Small intestine (tissue), 7 donors: Measurements from ENCODE around the gene URI1. TPM values are rescaled to one million over a fixed set of nuclear protein-coding genes. Genes with fewer than 3 reads are reported as not detected.

ENCODE experiments used
- DNase-seq, 2 donors: peaks; one replicate each; pipeline versions ENCODE4 v3.0.0 to v3.0.0-alpha.2; 2013
- FAIRE-seq: peaks from 2 replicates; lab custom pipeline; 2012; peaks lifted over from hg19 to GRCh38; lab: Jason Lieb, UNC
- H3K27ac ChIP-seq, 3 donors: one replicate each; pipeline ENCODE4 v1.5.1; 2013; ENCODE audit warnings: low read length in 2 of 3, mild to moderate bottlenecking in 2 of 3, control low read depth in 1 of 3, inconsistent platforms in 1 of 3, low read depth in 1 of 3, moderate library complexity in 1 of 3
- H3K27me3 ChIP-seq, 3 donors: one replicate each; pipeline ENCODE4 v1.6.1; 2013; ENCODE audit warnings: low read length in 3 of 3, inconsistent platforms in 1 of 3; ENCODE audit not compliant: control insufficient read depth in 3 of 3, insufficient read depth in 3 of 3
- H3K36me3 ChIP-seq, 3 donors: one replicate each; pipeline ENCODE4 v1.6.1; 2013; ENCODE audit warnings: low read length in 3 of 3, inconsistent platforms in 1 of 3, low read depth in 1 of 3, mild to moderate bottlenecking in 1 of 3, moderate library complexity in 1 of 3; ENCODE audit not compliant: control insufficient read depth in 3 of 3, insufficient read depth in 2 of 3
- H3K4me1 ChIP-seq, 3 donors: one replicate each; pipeline ENCODE4 v1.6.1; 2013; ENCODE audit warnings: low read length in 2 of 3, inconsistent platforms in 1 of 3, low read depth in 1 of 3, mild to moderate bottlenecking in 1 of 3, moderate library complexity in 1 of 3; ENCODE audit not compliant: control insufficient read depth in 3 of 3, insufficient read depth in 2 of 3
- H3K4me3 ChIP-seq, 3 donors: one replicate each; pipeline ENCODE4 v1.5.1; 2013; ENCODE audit warnings: low read length in 3 of 3, control low read depth in 1 of 3, inconsistent platforms in 1 of 3, low read depth in 1 of 3, mild to moderate bottlenecking in 1 of 3, moderate library complexity in 1 of 3
- H3K9me3 ChIP-seq, 2 donors: one replicate each; pipeline ENCODE4 v1.6.1; 2013; ENCODE audit warnings: low read depth in 1 of 2, low read length in 1 of 2; ENCODE audit not compliant: control insufficient read depth in 2 of 2, insufficient read depth in 1 of 2
- WGBS, 3 donors: extraction: QIAGEN DNeasy Blood & Tissue Kit; methylation state at CpG; one replicate each; pipeline ENCODE4 v1.1.7; 2013; 5-methylcytosine and 5-hydroxymethylcytosine counted together
- polyA plus RNA-seq, 4 donors: library from polyadenylated mRNA; stranded (reverse) in 3 of 4; unstranded in 1 of 4; fragments of 200-250 nt in 3 of 4; fragments of 120-200 nt in 1 of 4; gene quantifications; one replicate each; pipeline versions ENCODE4 v1.2.1 to v1.2.3, GENCODE V29; 2013
- donor health status: healthy with polysubstance abuse.
- donor health status: control.
- donor health status: control.
- donor health status: Bipolar disorder and iron deficiency.
- donor health status: healthy.

The URI1 gene
- polyA plus RNA-seq, 4 donors, result 14.3 to 60.3 (median 27.9) TPM

DNA sequence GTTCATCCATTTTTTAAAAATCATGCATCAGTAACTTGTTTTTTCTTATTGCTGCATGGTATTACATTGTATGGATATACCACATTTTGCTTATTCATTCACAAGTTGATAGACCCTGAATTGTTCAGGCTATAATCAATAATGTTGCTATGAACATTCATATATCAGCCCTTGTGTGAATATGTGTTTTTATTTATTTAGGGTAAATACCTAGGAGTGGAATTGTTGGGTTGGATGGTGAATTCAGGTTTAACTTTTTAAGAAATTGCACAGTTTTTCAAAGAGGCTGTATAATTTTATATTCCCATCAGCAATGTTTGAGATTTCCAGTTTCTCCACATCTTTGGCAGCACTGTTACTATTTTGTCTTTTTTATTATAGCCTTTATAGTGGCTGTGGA lies 82.1 kb downstream of the URI1 start:
- Histone ChIP-seq H3K4me3 (no peak overlapping the region), H3K27ac (no peak overlapping the region), H3K9me3 (no peaks in the 10 kb centered on the region), H3K4me1 (no peaks in the 10 kb centered on the region), H3K27me3 (no peaks in the 10 kb centered on the region), H3K36me3 (no peaks in the 10 kb centered on the region)
- no peak for DNase-seq
- no peak for FAIRE-seq

GRCh38 chr19:30026933-30027332 lies 84.9 kb downstream of the URI1 start:
- Histone ChIP-seq H3K9me3 (no peaks in the 10 kb centered on the region), H3K4me1 (no peaks in the 10 kb centered on the region), H3K27me3 (no peaks in the 10 kb centered on the region), H3K27ac (no peak overlapping the region), H3K36me3 (no peaks in the 10 kb centered on the region), H3K4me3 (no peak overlapping the region)
- 94 to 100% (median 96%) methylated on average over 1 of the region's 1 CpG for WGBS, 3 donors
- FAIRE-seq, result no peak
- no peak for DNase-seq

DNA sequence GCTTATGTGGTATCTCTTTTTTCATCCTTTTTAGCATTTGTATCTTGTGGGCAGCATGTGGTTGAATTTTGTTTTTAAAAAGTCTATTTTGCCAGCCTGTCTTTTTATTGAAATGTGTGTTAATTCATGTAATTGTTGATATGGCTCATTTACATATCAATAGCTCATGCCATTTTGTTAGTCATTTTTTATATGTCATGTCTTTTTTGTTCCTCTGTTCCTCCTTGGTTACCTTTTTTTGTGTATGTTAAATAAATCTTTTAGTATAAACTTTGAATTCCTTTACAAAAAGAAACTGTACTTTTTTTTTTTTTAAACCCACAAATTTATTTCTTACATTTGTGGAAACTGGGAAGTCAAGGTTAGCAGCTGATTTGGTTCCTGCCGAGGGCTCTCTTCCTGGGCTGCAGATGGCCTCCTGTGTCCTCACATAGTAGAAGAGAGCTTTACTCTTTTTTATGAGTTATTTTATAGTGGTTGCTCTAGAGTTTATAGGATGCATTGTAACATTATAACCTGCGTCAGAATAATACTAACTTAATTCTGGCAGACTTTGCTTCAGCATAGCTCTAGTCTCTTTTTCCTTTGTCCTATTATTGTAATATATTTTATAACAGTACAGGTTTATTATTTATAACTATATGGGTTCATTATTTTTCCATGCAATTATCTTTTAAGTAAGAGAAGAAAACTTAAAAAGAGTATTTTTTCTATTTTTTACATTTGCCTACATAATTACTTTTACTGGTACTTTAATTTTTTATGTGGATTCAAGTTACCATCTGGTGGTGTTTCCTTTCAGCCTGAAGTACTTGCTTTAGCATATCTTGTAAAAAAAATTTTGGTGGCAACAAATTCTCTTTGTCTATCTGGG lies 86.3 kb downstream of the URI1 start:
- Histone ChIP-seq H3K4me3 (no peak overlapping the region), H3K27ac (no peak overlapping the region), H3K9me3 (no peaks in the 10 kb centered on the region), H3K36me3 (no peaks in the 10 kb centered on the region), H3K27me3 (no peaks in the 10 kb centered on the region), H3K4me1 (no peaks in the 10 kb centered on the region)
- DNase-seq (no peak), FAIRE-seq (no peak)
- 87 to 96% (median 91%) methylated on average over 2 of the region's 2 CpGs for WGBS, 3 donors

- Histone ChIP-seq H3K27ac (no peak overlapping the region), H3K9me3 (no peaks in the 10 kb centered on the region), H3K27me3 (no peaks in the 10 kb centered on the region), H3K4me3 (no peak overlapping the region), H3K36me3 (no peaks in the 10 kb centered on the region), H3K4me1 (no peaks in the 10 kb centered on the region)
- DNase-seq (no peak), FAIRE-seq (no peak)
- 96 to 100% (median 98%) methylated on average over 1 of the region's 1 CpG for WGBS, 3 donors
Observed at GRCh38 chr19:30028992-30029343, 86.9 kb downstream of the URI1 start.

GRCh38 chr19:30029721-30030510 lies 87.9 kb downstream of the URI1 start:
- Histone ChIP-seq H3K4me1 (no peaks in the 10 kb centered on the region), H3K36me3 (no peaks in the 10 kb centered on the region), H3K27me3 (no peaks in the 10 kb centered on the region), H3K4me3 (no peak overlapping the region), H3K27ac (no peak overlapping the region), H3K9me3 (no peaks in the 10 kb centered on the region)
- 82 to 90% (median 86%) methylated on average over 4 of the region's 4 CpGs for WGBS, 3 donors
- FAIRE-seq (no peak), DNase-seq (no peak)

DNA sequence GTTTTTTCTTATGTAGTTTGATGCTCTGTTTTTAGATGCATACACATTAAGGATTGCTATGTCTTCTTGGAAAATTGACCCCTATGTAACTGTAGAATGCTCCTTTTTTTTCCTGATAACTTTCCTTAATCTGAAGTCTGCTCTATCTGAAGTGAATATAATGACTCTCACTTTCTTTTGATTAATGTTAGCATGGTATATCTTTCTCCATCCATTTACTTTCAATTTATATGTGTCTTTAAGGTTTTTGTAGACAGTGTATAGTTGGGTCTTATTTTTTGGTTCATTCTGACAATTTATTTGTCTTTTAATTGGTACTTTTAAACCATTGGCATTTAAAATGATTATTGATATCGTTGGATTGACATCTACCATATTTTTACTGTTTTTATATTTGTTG lies 92.3 kb downstream of the URI1 start:
- DNase-seq, result no peak
- Histone ChIP-seq H3K4me3 (no peak overlapping the region), H3K9me3 (peaks cover 0 to 7% of the 10 kb centered on the region in 2 donors), H3K27ac (no peak overlapping the region), H3K27me3 (no peaks in the 10 kb centered on the region), H3K36me3 (peaks cover 0 to 2% (median 0%) of the 10 kb centered on the region in 3 donors), H3K4me1 (no peaks in the 10 kb centered on the region)
- FAIRE-seq, result peak; percentile 59
- WGBS, 3 donors, result 94 to 100% (median 98%) methylated on average over 1 of the region's 1 CpG

- H3K27me3 ChIP-seq, result no peaks in the 10 kb centered on the region
- DNase-seq (no peak), FAIRE-seq (no peak)
- no peak overlapping the region for H3K4me3 ChIP-seq
- peaks cover 0 to 2% (median 0%) of the 10 kb centered on the region in 3 donors for H3K36me3 ChIP-seq
- no peak overlapping the region for H3K27ac ChIP-seq
- no peaks in the 10 kb centered on the region for H3K4me1 ChIP-seq
- WGBS, 3 donors, result 70 to 84% (median 80%) methylated on average over 8 of the region's 8 CpGs
- H3K9me3 ChIP-seq, result peaks cover 0 to 7% of the 10 kb centered on the region in 2 donors
Observed at GRCh38 chr19:30036154-30037129, 94.4 kb downstream of the URI1 start.

- no peak for DNase-seq
- 85 to 95% (median 92%) methylated on average over 5 of the region's 5 CpGs for WGBS, 3 donors
- Histone ChIP-seq H3K36me3 (peaks cover 0 to 2% (median 0%) of the 10 kb centered on the region in 3 donors), H3K27ac (no peak overlapping the region), H3K4me1 (no peaks in the 10 kb centered on the region), H3K9me3 (peaks cover 0 to 7% of the 10 kb centered on the region in 2 donors), H3K4me3 (no peak overlapping the region), H3K27me3 (no peaks in the 10 kb centered on the region)
- no peak for FAIRE-seq
Observed at GRCh38 chr19:30037835-30038234, 95.8 kb downstream of the URI1 start.
